Breast epithelium (tissue), 3 donors: Measurements from ENCODE around the gene KCTD16.

Experiments
- POLR2A ChIP-seq: fragments of 450-650 bp; IDR thresholded peaks from one replicate; pipeline ENCODE4 v1.6.1; 2016; ENCODE audit warnings: antibody characterized with exemption, mild to moderate bottlenecking, moderate library complexity
- POLR2AphosphoS5 ChIP-seq, 3 donors: sonication (generic); formaldehyde crosslinking; IDR thresholded peaks; one replicate each; pipeline ENCODE4 v1.6.1; 2017; ENCODE audit warnings: antibody characterized with exemption in 3 of 3
- TF ChIP-seq, protein P1 (sequence below), 3 donors: fragments of 450-650 bp; IDR thresholded peaks; one replicate each; pipeline ENCODE4 v1.5.1; 2016 to 2017; ENCODE audit warnings: antibody characterized with exemption in 3 of 3, mild to moderate bottlenecking in 3 of 3, moderate library complexity in 3 of 3

DNA sequence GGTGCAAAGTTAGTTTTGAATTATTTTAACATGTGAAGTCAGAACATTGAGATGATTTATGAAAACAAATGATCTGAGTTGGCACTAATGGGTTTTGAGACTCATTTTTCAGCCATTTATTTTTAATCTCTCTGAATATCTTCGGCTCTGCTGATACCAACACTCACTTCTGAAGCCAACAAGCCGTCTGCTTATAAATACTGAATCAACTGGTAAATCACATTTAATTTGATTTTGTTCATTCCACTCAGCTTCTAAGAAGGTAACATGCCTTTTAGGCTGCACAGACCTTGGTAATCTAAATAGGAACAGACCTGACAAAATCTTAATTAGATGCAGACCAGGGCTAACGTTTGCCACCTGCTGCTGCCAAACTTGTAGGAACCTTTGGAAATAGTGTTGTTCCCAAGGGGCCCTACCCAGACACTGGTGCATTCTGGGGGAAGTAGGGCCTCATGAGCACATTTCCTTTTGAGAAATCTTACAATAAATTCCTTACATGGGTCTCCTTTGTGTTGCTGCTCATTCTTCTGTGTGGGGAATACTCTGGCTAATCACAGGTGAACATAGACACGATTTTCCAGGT is 182.2 kb downstream of the KCTD16 start:
- TF ChIP-seq, protein P1, sequence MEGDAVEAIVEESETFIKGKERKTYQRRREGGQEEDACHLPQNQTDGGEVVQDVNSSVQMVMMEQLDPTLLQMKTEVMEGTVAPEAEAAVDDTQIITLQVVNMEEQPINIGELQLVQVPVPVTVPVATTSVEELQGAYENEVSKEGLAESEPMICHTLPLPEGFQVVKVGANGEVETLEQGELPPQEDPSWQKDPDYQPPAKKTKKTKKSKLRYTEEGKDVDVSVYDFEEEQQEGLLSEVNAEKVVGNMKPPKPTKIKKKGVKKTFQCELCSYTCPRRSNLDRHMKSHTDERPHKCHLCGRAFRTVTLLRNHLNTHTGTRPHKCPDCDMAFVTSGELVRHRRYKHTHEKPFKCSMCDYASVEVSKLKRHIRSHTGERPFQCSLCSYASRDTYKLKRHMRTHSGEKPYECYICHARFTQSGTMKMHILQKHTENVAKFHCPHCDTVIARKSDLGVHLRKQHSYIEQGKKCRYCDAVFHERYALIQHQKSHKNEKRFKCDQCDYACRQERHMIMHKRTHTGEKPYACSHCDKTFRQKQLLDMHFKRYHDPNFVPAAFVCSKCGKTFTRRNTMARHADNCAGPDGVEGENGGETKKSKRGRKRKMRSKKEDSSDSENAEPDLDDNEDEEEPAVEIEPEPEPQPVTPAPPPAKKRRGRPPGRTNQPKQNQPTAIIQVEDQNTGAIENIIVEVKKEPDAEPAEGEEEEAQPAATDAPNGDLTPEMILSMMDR (IDR thresholded peaks at IDR 0.05), result no peak
- TF ChIP-seq POLR2A (no peak), POLR2AphosphoS5 (IDR thresholded peaks at IDR 0.05) (no peak)
